GM12892 (cell line): Measurements from ENCODE around the gene OR2AT4.
"Not testable (repeated sequence)": the region's sequence is repeated elsewhere in the genome, so short reads cannot be mapped to it uniquely, and the experiment has no call there.

ENCODE experiments used
- DNase-seq: peaks from one replicate; pipeline ENCODE4 v3.0.0; 2011; ENCODE audit not compliant: insufficient read length
- FAIRE-seq: peaks from 2 replicates; lab custom pipeline; 2011; peaks lifted over from hg19 to GRCh38; lab: Jason Lieb, UNC
- POLR2A ChIP-seq: IDR thresholded peaks from 2 replicates; pipeline ENCODE4 v1.6.1; 2011; ENCODE audit warnings: low read depth, low read length, control low read depth
- POLR2AphosphoS5 ChIP-seq: IDR thresholded peaks from 2 replicates; pipeline ENCODE4 v1.6.1; 2011; ENCODE audit warnings: low read depth, low read length, control low read depth
- TAF1 ChIP-seq: IDR thresholded peaks from 2 replicates; pipeline ENCODE4 v1.6.1; 2011; ENCODE audit warnings: low read depth, mild to moderate bottlenecking, control low read depth, low read length, borderline replicate concordance

Gene OR2AT4

DNA sequence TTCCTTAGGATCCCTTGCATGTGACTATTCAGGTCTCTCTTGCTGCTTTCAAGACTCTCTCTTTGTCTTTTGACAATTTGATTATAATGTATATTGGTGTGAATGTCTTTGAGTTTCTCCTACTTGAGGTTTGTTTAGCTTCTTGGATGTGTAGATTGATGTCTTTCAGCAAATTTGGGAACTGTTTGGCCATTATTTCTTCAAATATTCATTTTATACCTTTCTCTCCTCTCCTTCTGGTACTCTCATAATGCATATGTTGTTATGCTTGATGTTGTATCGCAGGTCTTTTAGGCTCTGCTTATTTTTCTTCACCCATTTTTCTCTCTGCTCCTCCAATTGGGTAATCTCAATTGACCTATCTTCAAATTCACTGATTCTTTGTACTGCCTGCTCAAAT is 44.2 kb downstream of the OR2AT4 start:
- FAIRE-seq (peak; percentile 46), DNase-seq (no peak)
- TF ChIP-seq TAF1 (no peak), POLR2A (no peak), POLR2AphosphoS5 (no peak)

DNA sequence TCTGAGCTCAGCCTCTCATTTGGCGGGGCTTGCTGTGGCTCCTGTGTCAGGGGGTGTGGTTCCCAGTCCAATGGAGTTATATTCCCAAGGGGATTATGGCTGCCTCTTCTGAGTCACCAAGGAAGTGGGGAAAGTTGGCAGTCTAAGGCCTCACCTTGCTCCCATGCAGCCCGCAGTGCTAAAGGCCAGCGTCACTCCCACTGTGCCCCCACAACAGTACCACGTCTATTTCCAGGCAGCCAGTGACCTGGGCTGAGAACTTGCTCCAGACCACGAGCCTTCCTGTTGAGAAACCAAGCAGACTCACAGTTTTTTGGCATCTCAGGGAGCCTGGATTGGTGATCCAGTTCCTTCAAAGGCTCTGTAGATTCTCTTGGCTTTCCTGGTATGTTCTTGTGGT is 45.6 kb downstream of the OR2AT4 start:
- no peak for DNase-seq
- FAIRE-seq = peak; percentile 63

DNA sequence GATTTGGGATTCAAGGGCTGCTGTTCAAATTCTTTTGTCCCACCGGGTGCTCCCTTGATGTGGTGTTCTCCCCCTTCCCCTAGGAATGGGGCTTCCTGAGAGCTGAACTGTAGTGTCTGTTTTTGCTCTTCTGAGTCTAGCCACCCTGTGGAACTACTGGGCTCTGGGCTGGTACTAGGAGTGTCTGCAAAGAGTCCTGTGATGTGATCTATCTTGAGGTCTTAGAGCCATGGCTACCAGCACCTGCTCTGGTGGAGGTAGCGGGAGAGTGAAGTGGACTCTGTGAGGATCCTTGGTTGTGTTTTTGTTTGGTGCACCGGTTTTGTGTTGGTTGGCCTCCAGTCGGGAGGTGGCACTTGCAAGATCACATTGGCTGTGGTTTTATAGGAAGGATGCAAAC is 46.2 kb downstream of the OR2AT4 start:
- FAIRE-seq = peak; percentile 85
- TF ChIP-seq POLR2A (no peak), TAF1 (no peak), POLR2AphosphoS5 (no peak)
- DNase-seq = no peak

More for the DNA sequence above, 45.6 kb downstream of the OR2AT4 start:
- TF ChIP-seq POLR2AphosphoS5 = no peak
- TF ChIP-seq POLR2A = no peak
- TF ChIP-seq TAF1 = no peak

DNA sequence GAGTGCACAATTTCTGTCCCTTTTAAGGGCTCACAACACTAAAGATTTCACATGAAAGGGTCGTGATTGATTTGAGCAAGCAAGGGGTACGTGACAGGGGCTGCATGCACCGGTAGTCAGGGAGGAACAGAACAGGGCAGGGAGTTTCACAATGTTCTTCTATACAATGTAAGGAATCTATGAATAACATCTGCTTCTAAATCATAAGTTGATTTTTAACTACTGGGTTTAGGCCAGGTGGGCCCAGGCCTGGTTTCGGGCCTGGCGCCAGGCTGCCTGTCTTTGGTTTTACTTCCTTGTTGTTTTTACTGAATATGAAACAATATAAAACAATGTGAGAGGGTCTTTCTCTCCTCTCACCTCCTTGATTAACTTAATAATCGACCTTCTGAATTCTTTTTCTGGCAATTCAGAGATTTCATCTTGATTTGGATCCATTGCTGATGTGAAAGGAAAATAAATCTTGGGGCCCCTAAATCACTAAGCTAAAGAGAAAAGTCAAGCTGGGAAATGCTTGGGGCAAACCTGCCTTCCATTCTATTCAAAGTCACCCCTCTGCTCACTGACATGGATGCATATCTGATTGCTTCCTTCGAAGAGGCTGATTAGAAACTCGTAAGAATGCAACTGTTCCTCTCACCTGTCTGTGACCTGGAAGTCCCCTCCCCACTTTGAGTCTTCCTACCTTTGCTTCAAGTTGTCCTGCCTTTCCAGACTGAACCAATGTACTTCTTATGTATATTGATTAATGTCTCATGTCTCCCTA is 47.0 kb downstream of the OR2AT4 start:
- peak; percentile 44 for FAIRE-seq
- not testable (repeated sequence) for DNase-seq

DNA sequence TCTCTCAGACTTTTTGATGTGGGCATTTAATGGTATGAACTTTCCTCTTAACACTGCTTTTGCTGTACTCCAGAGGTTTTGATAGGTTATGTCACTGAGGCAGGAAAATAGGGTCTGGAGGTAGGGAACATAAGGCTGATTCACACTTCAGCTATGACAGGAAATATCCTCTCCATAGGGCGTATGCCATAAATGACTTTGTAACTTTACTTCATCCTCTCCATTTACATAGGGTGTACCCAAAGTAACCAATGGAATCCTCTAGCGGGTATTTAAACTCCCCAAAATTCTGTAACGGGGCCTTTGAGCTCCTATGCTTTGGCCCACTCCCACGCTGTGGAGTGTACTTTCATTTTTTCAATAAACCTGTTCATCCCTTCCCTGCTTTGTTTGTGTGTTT is 49.5 kb downstream of the OR2AT4 start:
- no peak for DNase-seq
- TF ChIP-seq TAF1 = no peak
- no peak for TF ChIP-seq POLR2A
- TF ChIP-seq POLR2AphosphoS5 = no peak
- no peak for FAIRE-seq

DNA sequence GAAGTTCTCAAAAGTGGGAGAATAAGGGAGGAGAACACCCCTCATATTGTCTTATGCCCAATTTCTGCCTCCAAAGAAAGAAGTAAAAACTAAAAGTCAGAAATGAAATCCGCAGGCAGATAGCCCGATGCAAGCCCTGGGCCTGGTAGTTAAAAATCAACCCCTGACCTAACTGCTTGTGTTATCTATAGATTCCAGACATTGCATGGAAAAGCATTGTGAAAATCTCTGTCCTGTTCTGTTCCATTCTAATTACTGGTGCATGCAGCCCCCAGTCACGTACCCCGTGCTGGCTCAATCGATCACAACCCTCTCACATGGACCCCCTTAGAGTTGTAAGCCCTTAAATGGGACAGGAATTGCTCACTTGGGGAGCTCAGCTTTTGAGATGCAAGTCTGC is 50.0 kb downstream of the OR2AT4 start:
- FAIRE-seq, DNase-seq: not testable (repeated sequence)

DNA sequence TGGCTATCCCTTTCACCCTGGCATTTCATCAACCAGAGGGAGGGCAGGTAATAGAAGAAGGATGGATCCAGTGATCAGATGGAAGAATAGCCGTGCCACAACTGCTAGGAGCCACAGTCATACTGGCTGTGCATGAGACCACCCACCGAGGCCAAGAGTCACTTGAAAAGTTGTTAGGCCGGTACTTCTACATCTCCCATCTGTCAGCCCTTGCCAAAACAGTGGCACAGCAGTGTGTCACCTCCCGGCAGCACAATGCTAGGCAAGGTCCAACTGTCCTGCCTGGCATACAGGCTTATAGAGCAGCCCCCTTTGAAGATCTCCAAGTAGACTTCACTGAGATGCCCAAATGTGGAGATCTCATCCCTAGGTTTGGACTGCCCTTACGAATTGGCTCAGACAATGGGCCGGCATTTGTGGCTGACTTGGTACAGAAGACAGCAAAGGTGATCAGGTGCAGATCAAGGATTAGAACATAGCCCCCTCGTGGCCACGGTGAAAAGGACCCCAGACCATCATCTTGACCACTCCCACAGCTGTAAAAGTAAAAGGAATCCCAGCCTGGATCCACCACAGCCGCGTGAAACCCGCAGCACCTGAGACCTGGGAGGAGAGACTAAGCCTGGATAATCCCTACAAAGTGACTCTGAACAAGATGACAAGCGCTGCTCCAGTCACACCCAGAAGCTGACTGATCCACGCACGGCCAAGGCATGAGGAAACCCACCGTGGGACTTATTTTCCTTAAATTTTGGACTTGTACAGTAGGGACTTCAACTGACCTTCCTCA is 52.1 kb downstream of the OR2AT4 start:
- DNase-seq = not testable (repeated sequence)
- FAIRE-seq = peak; percentile 77

GRCh38 chr11:75041821-75042220 is 54.9 kb downstream of the OR2AT4 start:
- FAIRE-seq, DNase-seq: not testable (repeated sequence)

GRCh38 chr11:75041263-75041662 is 55.4 kb downstream of the OR2AT4 start:
- no peak for DNase-seq
- TF ChIP-seq POLR2A (no peak), POLR2AphosphoS5 (no peak), TAF1 (no peak)
- no peak for FAIRE-seq

DNA sequence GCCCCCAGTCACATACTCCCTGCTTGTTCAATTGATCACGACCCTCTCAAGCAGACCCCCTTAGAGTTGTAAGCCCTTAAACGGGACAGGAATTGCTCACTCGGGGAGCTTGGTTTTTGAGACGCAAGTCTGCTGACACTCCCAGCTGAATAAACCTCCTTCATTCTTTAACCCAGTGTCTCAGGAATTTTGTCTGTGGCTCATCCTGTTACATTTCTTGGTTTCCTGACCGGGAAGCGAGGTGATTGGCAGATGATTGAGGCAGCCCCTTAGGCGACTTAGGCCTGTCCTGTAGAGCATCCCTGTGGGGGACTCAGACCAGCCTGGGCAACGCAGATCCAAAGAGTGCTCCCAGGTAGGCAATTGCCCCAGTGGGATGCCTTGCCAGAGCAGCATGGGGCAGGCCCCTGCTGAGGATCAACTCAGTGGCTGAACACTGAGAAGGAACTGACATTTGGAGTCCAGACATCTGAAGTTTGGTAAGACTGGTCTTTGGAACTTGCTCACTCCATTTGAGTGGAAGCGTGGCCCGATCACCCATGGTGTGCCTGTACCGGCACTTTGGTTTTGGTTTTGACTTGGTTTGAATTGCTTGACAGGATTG is 56.4 kb downstream of the OR2AT4 start:
- TF ChIP-seq POLR2A (no peak), POLR2AphosphoS5 (no peak), TAF1 (no peak)
- DNase-seq = no peak

DNA sequence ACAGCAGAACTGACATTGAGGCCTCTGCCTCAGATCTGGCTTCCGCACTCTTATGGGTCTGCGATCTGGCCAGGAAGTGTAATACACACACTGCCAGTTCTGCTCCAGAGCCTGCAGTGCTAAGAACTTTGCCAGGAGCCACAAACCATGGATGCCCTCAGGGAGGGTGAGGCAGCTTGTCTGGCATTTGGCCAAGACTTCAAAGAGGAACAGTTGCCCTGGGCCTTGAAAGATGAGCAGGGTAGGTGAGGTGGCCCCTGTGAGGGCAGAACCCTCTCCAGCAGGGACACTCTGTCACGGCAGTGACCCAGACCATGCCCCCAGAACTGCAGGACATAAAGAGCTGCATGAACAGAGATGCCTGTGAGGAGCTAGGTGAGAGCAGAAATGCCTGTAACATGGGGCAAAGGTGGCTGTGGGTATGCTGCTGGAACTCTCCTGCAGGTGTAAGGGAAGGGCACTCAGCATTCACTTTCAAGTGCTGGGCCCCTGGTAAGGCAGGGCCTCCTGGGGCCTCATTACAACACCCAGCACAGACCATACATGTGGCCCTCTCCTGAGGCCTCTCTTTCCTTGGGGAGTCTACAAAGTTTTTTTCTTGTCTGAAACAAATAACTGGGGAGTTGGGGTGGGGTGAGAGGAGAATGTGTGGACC is 60.6 kb downstream of the OR2AT4 start:
- TF ChIP-seq TAF1 (no peak), POLR2AphosphoS5 (no peak), POLR2A (no peak)
- no peak for FAIRE-seq
- DNase-seq = no peak

More for the DNA sequence above, 56.4 kb downstream of the OR2AT4 start:
- no peak for FAIRE-seq

DNA sequence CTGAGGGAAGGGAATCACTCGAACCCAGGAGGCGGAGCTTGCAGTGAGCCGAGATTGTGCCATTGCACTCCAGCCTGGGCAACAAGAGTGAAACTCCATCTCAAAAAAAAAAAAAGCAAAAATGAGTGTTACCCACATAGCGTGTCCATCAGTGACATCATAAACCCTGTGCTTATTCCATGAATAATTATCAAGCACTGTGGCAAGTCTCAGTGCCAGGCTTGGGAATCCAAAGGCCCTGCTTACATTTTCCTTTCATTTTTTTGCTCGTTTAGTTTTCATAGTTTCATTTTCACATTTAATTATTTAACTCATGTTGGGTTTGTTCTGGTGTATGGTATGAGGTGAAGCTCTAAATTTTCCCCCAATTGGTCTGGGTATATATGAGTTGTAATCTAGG is 61.4 kb downstream of the OR2AT4 start:
- no peak for DNase-seq
- no peak for FAIRE-seq
- TF ChIP-seq POLR2AphosphoS5 = no peak
- no peak for TF ChIP-seq POLR2A
- TF ChIP-seq TAF1 = no peak
